ENCODE data around the gene TBC1D7.

Gene TBC1D7

DNA sequence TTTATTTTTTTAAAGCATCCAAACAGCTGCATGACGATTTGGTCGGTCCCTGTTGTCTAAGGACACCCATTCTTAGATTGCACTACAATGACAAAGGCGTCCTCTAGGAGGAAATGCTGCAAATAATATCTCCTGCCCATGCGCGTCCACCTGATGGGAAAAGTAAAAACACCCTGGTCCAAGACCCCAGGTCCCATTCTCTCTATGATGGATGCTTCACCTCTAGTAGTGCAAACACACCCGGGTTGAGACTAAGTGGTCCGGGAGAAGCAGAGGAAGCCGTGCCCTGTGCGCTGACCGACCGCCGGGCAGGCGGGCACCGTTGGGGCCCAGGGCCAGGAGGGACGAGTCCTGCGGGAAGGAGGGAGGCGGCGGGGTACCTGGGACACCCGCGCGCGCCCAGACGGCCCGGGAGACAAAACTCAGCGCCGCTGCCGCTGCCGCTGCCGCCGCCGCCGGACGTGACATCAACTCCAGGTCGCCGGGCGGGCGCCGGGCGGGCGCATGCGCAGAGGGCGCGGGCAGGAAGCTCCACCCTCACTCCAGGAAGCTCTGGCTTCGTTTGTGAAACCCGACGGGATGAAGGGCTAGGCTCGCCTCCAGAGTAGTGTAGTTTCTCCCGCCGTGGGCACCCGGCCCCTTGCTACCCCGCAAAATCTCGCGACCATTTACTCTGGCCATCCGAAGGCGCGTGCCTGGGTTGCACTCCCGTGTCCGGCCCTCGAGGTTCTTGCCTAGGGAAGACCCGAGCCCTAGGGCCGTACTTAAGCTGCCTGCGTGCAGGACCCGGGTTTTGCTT is at the start of gene TBC1D7:
TSS of gene TBC1D7 (minus strand) at position 462 of the 799 bp plus-strand sequence. CDS start 1,639 bp downstream, outside the sequence.
- peak; percentile 85 to 88 for DNase-seq (ENCODE audit: low read depth in 2 of 2)

- no peak for DNase-seq (ENCODE audit: low read depth in 2 of 2)
These were observed 48.9 kb upstream of the TBC1D7 start for GRCh38 chr6:13377054-13377758.

DNA sequence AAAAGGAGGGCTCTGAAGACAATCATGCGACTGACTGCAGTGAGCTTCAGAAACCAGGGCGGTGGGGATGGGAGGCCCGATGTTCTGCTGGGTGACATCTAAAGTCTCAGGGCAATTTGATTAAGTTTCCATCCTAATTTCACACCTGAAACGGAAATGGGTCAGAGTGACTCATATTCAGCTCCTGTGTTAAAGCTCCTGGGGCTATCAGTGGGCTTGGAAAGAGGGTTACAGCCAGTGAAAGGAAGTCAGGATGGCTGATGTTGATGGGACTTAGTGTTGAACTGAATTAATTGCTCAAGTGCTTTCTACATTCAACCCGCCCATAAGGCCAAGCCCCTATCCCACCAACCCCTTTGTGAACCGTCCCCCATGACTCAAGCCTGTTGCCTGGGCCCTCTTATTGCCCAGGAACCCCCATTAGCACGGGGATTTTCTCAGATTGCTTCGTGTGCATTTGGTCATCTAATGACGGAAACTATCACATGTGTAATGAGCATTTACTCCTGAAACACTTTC is 47.1 kb upstream of the TBC1D7 start:
- no peak for DNase-seq (ENCODE audit: low read depth in 2 of 2)

GRCh38 chr6:13373919-13374318 is 45.6 kb upstream of the TBC1D7 start:
- no peak for DNase-seq (ENCODE audit: low read depth in 2 of 2)

GRCh38 chr6:13373488-13373886 is 45.1 kb upstream of the TBC1D7 start:
- no peak for DNase-seq (ENCODE audit: low read depth in 2 of 2)

DNA sequence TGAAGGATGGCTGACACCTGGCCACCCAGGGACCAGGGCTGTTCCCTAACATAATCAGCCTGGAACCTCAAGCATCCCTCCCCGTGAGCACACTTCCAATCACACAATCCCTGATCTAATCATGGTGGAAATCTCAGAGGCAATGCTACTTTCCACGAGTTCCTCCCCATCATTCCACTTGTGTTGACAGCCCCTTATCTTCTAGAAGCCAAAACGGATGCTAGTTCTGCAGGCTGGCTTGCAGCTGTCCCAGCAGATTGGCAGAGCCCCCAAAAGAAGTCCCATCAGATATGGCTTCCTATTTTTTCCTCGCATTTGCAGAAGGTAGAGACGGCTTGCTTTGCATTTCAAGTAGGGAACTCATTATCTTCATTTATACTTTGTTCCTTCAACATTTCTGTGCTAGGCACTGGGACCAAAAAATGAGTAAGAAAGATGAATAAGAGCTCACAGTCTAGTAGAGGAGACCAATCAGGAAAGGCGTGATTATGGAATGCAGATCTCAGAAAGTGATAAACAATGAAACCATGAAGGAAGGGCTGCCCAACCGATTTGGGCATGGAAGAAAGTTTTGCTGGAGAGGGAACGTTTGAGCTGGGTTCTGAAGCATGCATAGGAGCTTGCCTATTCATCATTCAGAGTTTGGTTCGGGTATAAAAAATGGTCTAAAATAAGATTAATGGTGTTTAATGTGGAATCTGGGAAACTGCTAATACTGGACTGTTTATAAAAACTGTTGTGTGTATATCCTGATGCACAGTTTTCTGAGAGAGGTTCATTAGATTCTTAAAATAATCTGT is 44.6 kb upstream of the TBC1D7 start:
- no peak for DNase-seq (ENCODE audit: low read depth in 2 of 2)

GRCh38 chr6:13372076-13372475 is 43.7 kb upstream of the TBC1D7 start:
- no peak for DNase-seq (ENCODE audit: low read depth in 2 of 2)

DNA sequence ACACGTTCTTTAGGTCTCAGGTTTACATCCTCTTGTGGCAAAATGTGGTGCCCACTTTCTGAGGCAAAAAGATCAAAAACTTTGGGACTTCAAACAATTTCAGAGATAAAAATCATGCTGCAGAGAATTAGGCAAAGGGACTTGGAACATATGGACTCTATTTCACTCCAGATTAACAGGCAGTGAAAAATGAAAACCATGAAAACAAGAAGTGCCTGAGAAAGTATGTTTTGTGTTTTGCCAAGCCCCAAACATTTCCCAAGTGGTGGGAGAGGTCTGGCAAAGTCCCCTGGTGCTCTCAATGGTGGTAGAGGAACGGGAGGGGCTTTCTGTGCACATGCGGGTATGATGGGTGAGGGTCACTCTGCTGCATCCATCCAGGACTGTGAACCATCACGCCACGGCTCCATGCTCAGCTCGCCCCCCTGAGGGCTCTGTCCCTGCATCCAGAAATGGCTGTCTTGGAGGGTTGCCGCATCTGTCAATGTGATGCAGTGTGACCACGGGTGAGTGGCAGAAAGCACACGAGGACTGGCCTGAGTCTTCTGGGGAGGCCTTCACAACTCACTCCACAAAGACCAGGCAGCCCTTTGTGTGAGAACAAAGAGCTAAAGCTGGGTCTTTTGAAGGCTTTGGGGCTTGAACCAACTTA is 43.2 kb upstream of the TBC1D7 start:
- no peak for DNase-seq (ENCODE audit: low read depth in 2 of 2)

- no peak for DNase-seq (ENCODE audit: low read depth in 2 of 2)
These were observed 42.3 kb upstream of the TBC1D7 start for GRCh38 chr6:13370623-13371022.

DNA sequence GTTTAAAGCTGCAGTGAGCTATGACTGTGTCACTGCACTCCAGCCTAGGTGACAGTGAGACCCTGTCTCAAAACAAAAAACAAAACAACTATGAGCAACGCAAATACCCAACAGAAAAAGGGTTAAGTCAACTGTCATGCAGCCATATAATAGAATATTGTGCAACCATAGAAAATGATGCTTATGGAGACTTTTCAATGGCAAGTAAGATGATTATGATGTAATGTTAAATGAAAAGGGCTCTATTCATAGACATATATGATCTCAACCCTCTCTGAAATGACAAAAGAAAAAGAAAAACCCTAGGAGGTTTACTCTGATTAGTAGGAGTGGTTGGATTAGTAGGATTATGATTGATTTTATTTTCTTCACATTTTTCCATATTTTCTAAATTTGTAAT is 41.3 kb upstream of the TBC1D7 start:
- DNase-seq (ENCODE audit: low read depth in 2 of 2) = no peak

- no peak for DNase-seq (ENCODE audit: low read depth in 2 of 2)
These were observed 40.4 kb upstream of the TBC1D7 start for GRCh38 chr6:13368731-13369115.

DNA sequence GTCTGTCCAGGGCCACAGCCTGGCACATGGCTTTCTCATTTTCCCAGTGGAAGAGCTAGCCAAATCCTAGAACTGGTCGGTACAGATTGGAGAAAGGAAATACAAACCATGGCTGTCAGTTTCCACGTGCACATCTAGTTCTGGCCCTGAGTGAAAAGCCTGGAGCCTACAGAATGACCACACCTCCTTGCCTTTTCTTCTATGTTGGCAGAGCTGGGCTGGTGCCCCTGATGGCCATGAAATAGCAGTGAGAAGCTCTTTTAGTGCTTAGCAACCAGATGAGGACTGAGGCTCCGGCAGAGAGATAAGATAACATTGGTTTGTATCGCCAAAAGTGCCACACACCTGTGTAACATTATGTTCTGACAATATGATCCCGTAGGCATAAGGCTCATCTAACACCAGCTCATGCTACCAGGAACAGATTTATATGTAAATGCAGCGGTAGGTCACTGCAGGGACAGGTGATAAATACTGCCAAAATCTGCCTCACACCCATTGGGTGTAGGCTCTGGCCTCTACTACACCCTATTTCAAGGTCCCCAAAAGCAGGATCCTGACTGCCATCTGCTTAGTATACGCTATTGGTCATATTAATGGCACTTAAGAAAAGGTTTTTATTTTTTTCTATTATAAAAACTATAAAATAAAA is 39.9 kb upstream of the TBC1D7 start:
- no peak for DNase-seq (ENCODE audit: low read depth in 2 of 2)

GRCh38 chr6:13367396-13367795 is 39.1 kb upstream of the TBC1D7 start:
- DNase-seq (ENCODE audit: low read depth in 2 of 2) = no peak

GRCh38 chr6:13365320-13365719 is 37.0 kb upstream of the TBC1D7 start:
- DNase-seq (ENCODE audit: low read depth in 2 of 2) = no peak

DNA sequence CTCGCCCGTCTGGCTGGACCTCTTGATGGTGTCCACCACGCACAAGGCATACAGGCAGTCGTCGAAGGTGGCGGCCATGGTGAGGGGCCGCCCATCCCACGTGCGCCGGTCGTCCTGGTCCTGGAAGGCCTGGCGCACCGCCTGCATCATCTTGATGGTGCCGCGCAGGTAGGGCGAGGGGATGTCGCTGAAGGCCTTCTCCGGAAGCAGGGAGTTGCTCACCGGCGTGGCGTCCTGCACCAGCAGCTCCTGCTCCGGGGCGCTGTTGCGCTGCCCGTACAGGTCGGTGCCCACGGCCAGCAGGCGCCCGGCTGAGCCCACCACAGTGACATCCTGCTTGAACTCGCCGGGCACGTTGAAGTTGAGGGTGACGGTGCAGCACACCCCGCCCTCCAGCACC is 36.5 kb upstream of the TBC1D7 start:
- DNase-seq (ENCODE audit: low read depth in 2 of 2) = no peak

- no peak for DNase-seq (ENCODE audit: low read depth in 2 of 2)
These were observed 34.1 kb upstream of the TBC1D7 start for GRCh38 chr6:13362412-13362811.

DNA sequence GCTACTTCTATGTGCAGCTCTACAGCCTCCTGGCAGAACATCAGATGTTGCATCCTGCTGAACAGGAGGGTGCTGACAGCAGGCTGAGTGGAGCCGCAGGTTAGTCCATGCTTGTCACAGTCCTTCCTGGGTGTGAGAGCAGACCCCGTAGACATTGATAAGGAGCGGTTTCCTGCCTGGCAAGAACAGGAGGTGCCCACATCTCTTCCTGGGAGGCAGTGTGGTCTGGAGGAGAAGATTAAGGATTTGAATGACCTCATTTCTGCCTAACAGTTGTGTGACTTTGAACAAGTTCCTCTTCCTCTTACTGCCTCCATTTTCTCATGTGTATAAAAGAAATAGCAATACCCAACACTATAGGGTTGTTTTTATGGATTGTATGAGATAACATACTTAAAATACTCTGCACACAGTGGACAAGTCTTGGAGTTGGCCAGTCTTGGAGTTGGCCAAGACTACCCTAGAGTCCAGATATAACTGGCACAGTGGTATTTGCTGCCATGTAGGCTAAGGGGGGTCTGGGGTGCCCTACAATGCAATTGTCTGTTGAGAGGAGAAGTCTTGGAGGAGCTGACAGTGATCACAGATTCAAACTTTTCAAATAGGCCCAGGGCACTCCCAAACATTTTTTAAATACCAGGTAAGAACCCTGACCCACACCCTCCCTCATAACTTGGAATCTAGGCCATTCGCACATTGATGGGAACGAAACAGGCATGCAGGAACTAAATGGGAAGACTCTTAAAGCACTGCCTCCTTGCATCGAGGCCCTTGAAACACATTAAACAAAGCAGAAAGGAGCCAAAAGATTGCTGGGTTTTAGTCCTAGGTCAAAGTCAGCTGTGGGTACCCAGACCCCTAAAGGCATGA is 32.6 kb upstream of the TBC1D7 start:
- no peak for DNase-seq (ENCODE audit: low read depth in 2 of 2)

DNA sequence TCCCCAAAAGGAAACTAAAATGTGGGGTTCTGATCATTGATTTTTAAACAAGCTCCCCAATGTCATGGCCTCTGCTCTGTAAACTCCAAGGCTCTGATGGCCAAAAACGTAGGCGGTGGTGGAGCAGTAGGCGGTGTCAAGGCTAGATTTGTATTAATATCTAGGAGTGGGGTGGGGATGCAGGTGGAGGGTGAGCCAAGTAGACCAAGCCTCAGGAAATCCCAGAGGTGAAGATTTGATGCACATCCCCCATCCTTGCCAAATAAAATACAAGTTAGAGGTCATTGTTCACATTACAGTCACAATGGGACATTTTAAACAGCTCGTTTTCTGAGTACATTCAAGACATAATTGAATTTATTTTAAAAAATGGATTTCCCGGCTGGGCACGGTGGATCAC is 30.9 kb upstream of the TBC1D7 start:
- no peak for DNase-seq (ENCODE audit: low read depth in 2 of 2)

GRCh38 chr6:13358511-13358910 is 30.2 kb upstream of the TBC1D7 start:
- DNase-seq (ENCODE audit: low read depth in 2 of 2) = no peak

GRCh38 chr6:13357551-13358075 is 29.3 kb upstream of the TBC1D7 start:
- DNase-seq (ENCODE audit: low read depth in 2 of 2) = no peak

All from activated CD8-positive, alpha-beta memory T cell treated with anti-CD3 and anti-CD28 coated beads for 4 hours (primary cell).